ENCODE results near the gene ACCS. TPM values are rescaled to one million over a fixed set of nuclear protein-coding genes. Genes with fewer than 3 reads are reported as not detected.
A peak's percentile ranks its signal among the peaks of the same experiment; 100 is the strongest.

Gene ACCS
- total RNA-seq, 4 donors from 2014 or later = 7.7 to 21.7 (median 12.1) TPM

DNA sequence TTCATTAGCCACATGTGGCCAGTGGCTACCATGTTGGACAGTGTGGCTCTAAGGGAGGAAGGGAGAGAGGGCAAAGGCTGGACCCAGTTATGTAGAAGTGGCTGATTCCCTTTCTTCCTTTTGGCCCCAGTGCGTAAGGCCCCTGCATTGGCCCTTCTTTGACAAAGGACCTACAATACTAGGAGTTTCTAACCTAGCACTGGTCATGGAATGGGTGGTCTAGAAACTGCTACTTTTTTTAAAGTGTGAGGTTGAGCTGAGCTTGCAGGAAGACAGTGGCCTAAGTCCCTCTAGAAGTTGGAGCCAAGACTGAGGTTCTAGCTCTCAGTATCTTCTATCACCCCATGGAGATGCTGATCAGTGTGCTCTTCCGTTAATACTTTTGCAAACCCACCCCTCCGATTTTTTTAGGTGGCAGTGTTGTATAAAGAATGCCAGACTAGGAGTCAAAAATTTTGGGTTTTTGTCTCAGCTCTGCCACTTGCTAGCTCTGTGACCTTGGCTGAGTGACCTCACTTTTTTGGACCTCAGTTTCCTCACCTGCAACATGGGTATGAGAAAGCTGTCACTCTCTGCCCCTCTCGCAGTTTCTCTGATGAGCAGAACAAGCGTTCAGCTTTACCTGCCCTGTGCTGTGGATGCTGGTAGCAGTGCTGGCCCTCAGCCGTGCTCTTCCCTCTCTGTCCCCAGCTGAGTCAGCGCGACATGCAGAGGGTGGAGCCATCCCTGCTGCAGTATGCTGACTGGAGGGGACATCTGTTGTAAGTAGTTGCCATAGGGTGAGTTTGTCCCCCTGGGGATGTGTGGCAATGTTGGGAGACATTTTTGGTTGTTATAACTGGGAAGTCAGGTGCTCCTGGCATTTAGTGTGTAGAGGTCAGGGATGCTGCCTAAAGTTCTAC, 6.9 kb downstream of the ACCS start:
- WGBS, 2 donors = 93 to 96% methylated on average over 8 of the region's 8 CpGs
- intact Hi-C loops (cut with DNase I; ENCODE audit: low total_unique reads) = no loop called here
- no peak for DNase-seq (ENCODE audit: low spot score in 2 of 2)
- no peak for TF ChIP-seq POLR2A (IDR thresholded peaks at IDR 0.05)
- TF ChIP-seq, protein P1, sequence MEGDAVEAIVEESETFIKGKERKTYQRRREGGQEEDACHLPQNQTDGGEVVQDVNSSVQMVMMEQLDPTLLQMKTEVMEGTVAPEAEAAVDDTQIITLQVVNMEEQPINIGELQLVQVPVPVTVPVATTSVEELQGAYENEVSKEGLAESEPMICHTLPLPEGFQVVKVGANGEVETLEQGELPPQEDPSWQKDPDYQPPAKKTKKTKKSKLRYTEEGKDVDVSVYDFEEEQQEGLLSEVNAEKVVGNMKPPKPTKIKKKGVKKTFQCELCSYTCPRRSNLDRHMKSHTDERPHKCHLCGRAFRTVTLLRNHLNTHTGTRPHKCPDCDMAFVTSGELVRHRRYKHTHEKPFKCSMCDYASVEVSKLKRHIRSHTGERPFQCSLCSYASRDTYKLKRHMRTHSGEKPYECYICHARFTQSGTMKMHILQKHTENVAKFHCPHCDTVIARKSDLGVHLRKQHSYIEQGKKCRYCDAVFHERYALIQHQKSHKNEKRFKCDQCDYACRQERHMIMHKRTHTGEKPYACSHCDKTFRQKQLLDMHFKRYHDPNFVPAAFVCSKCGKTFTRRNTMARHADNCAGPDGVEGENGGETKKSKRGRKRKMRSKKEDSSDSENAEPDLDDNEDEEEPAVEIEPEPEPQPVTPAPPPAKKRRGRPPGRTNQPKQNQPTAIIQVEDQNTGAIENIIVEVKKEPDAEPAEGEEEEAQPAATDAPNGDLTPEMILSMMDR (IDR thresholded peaks at IDR 0.05) = no peak
- no peak overlapping the region for H3K4me3 ChIP-seq (ENCODE audit: low read depth, poor library complexity, severe bottlenecking)

- no peak overlapping the region for H3K4me3 ChIP-seq (ENCODE audit: low read depth, poor library complexity, severe bottlenecking)
- 93 to 98% methylated on average over 4 to 5 of the region's 5 CpGs for WGBS, 2 donors
- intact Hi-C loops (cut with DNase I; ENCODE audit: low total_unique reads) = no loop called here
- TF ChIP-seq, protein P1 (IDR thresholded peaks at IDR 0.05) = no peak
- TF ChIP-seq POLR2A (IDR thresholded peaks at IDR 0.05) = no peak
- no peak for DNase-seq (ENCODE audit: low spot score in 2 of 2)
These were observed 12.7 kb downstream of the ACCS start for GRCh38 chr11:44078794-44079193.

- DNase-seq (ENCODE audit: low spot score in 2 of 2) = peak in 1 of 2 donors; percentile 18
- no peak overlapping the region for H3K4me3 ChIP-seq (ENCODE audit: low read depth, poor library complexity, severe bottlenecking)
- WGBS, 2 donors = 77 to 87% methylated on average over 6 of the region's 6 CpGs
- intact Hi-C loops (cut with DNase I; ENCODE audit: low total_unique reads) = no loop called here
- TF ChIP-seq, protein P1 (IDR thresholded peaks at IDR 0.05) = no peak
- TF ChIP-seq POLR2A (IDR thresholded peaks at IDR 0.05) = no peak
These were observed 13.3 kb downstream of the ACCS start for GRCh38 chr11:44079376-44079775.

DNA sequence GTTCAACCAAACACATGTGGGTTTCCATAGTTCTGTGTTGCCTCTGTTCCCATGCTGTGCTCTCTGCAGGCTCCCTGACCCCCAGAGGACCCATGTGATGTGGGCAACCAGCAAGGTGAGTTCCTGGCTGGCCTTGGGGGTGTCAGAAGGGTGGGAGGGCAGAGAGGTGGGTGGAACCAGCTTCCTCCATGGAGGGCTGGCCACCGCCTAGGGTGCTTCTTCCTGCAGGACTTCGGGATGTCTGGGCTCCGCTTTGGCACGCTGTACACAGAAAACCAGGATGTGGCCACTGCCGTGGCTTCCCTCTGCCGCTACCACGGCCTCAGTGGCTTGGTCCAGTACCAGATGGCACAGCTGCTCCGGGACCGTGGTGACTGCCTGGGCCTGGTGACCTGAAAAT, 14.9 kb downstream of the ACCS start:
- intact Hi-C loops (cut with DNase I; ENCODE audit: low total_unique reads) = no loop called here
- TF ChIP-seq, protein P1 (IDR thresholded peaks at IDR 0.05) = no peak
- no peak for TF ChIP-seq POLR2A (IDR thresholded peaks at IDR 0.05)
- DNase-seq (ENCODE audit: low spot score in 2 of 2) = no peak
- WGBS, 2 donors = 94 to 95% methylated on average over 6 to 9 of the region's 9 CpGs
- no peak overlapping the region for H3K4me3 ChIP-seq (ENCODE audit: low read depth, poor library complexity, severe bottlenecking)

- 94 to 95% methylated on average over 4 of the region's 4 CpGs for WGBS, 2 donors
- H3K4me3 ChIP-seq (ENCODE audit: low read depth, poor library complexity, severe bottlenecking) = no peak overlapping the region
- intact Hi-C loops (cut with DNase I; ENCODE audit: low total_unique reads) = no loop called here
- DNase-seq (ENCODE audit: low spot score in 2 of 2) = no peak
- TF ChIP-seq, protein P1 (IDR thresholded peaks at IDR 0.05) = no peak
- TF ChIP-seq POLR2A (IDR thresholded peaks at IDR 0.05) = no peak
These were observed 16.6 kb downstream of the ACCS start for GRCh38 chr11:44082645-44083044.

Measured in lower leg skin (tissue), 4 donors.